ENCODE data around the gene BICRA. TPM values are rescaled to one million over a fixed set of nuclear protein-coding genes. Genes with fewer than 3 reads are reported as not detected.

BICRA gene
- total and polyA plus RNA-seq, 2 of the 8 experiments (the other 6 are each of a cell fraction or from before 2014, with no cell fraction given): 1.5 to 29.2 TPM

GRCh38 chr19:47676811-47677210, 67.9 kb downstream of the BICRA start:
- Histone ChIP-seq H2BK15ac (ENCODE audit: low read length) (no peak overlapping the region), H3K4me2 (ENCODE audit: insufficient read depth in 1 of 2, low read depth in 2 of 2, low read length in 2 of 2) (no peak overlapping the region), H3K4me1 (replicated peaks in 1 of 4; ENCODE audit: control insufficient read depth in 3 of 4, insufficient read depth in 4 of 4, low read length in 3 of 4) (0 out of 7 replicates have a peak, but pooled peaks cover 0 to 2% (median 0%) of the 10 kb centered on the region in 4 experiments), H4K8ac (ENCODE audit: extremely low read depth, insufficient read depth, low read length) (no peak overlapping the region), H2AFZ (ENCODE audit: low read length) (no peak overlapping the region), H3K79me1 (ENCODE audit: low read depth, low read length) (peaks cover 6% of the 10 kb centered on the region), H3K79me2 (ENCODE audit: control insufficient read depth in 1 of 2, insufficient read depth in 2 of 2, low read length in 2 of 2) (no peaks in the 10 kb centered on the region), H3K27me3 (replicated peaks in 1 of 4; ENCODE audit: control insufficient read depth in 3 of 4, extremely low read depth in 1 of 4, insufficient read depth in 3 of 4, low read length in 3 of 4) (no peaks in the 10 kb centered on the region), H3K18ac (ENCODE audit: extremely low read depth, low read length) (no peak overlapping the region), H3K4me3 (ENCODE audit: extremely low read depth in 1 of 4, insufficient read depth in 2 of 4, low read depth in 3 of 4, low read length in 4 of 4) (no peak overlapping the region), H4K91ac (replicated peaks; ENCODE audit: insufficient read length, low read length) (no peak overlapping the region), H3K36me3 (ENCODE audit: control insufficient read depth in 2 of 4, insufficient read depth in 4 of 4, low read length in 3 of 4) (peaks cover 2 to 45% (median 15%) of the 10 kb centered on the region in 4 experiments; a peak in 5 of 8 replicates), H3K9ac (replicated peaks in 1 of 4; ENCODE audit: extremely low read depth in 1 of 4, low read depth in 3 of 4, low read length in 3 of 4) (no peak overlapping the region), H3K27ac (ENCODE audit: low read depth, low read length) (no peak overlapping the region), H4K20me1 (replicated peaks in 1 of 2; ENCODE audit: control insufficient read depth in 1 of 2, insufficient read depth in 2 of 2, low read length in 2 of 2) (peaks cover 6 to 9% of the 10 kb centered on the region in 2 experiments), H2BK5ac (ENCODE audit: low read depth, low read length) (no peak overlapping the region), H3K4ac (replicated peaks; ENCODE audit: insufficient read length, low read depth, low read length) (no peak overlapping the region), H3K23me2 (ENCODE audit: low read depth, low read length) (peaks cover 8% of the 10 kb centered on the region; the same call in 1 of the 2 replicates), H2BK20ac (ENCODE audit: low read length) (no peak overlapping the region), H3K14ac (ENCODE audit: insufficient read length) (no peak overlapping the region), H3K9me3 (ENCODE audit: insufficient read depth in 2 of 2, low read depth in 1 of 2, low read length in 1 of 2) (no peaks in the 10 kb centered on the region; a peak in 1 of 4 replicates), H3K23ac (ENCODE audit: insufficient read length) (no peak overlapping the region), H2BK12ac (ENCODE audit: low read depth, low read length) (no peak overlapping the region), H4K5ac (ENCODE audit: insufficient read length, low read depth, low read length) (no peak overlapping the region), H2AK5ac (ENCODE audit: low read depth, low read length) (no peak overlapping the region), H2BK120ac (replicated peaks; ENCODE audit: low read depth, low read length) (no peak overlapping the region), H3K56ac (replicated peaks; ENCODE audit: insufficient read length, low read depth, low read length) (no peak overlapping the region)
- ChIA-PET POLR2A (ENCODE audit: partially characterized antibody) (interaction anchor here (1.7 kb wide), 1 partner anchor 9 kb away, joined by 6 read pairs; no protein-coding TSS in a partner anchor), CTCF (ENCODE audit: partially characterized antibody) (interaction anchor here (1.1 kb wide), 1 partner anchor 32 kb away, joined by 3 read pairs; no protein-coding TSS in a partner anchor)
- FAIRE-seq (no peak), DNase-seq (ENCODE audit: low read depth in 1 of 2, low spot score in 2 of 2) (no peak)
- 86% methylated on average over 8 of the region's 8 CpGs; no CpG with 5 or more reads in 1 of the 2 experiments for WGBS, 2 experiments (ENCODE audit: extremely low coverage in 1 of 2, insufficient coverage in 1 of 2, insufficient read length in 1 of 2, insufficient replicate concordance in 2 of 2, low coverage in 1 of 2, low lambda C conversion rate in 2 of 2, missing lambda C conversion rate in 1 of 2)
- TF ChIP-seq CHD1 (IDR thresholded peaks at IDR 0.05; ENCODE audit: low read depth, low read length) (no peak), TAF1 (IDR thresholded peaks at IDR 0.05; ENCODE audit: low read depth, low read length) (no peak), SUZ12 (IDR thresholded peaks at IDR 0.05; ENCODE audit: low read length) (no peak), HDAC6 (IDR thresholded peaks at IDR 0.05; ENCODE audit: low read depth, low read length) (no peak), TBP (IDR thresholded peaks at IDR 0.05; ENCODE audit: low read depth, low read length) (no peak), RAD21 (IDR thresholded peaks at IDR 0.05 in 1 of 2, conservative IDR thresholded peaks at IDR 0.05 in 1 of 2; ENCODE audit: low read depth in 2 of 2, low read length in 2 of 2) (no peak), KDM4A (IDR thresholded peaks at IDR 0.05; ENCODE audit: low read depth, low read length, severe bottlenecking) (no peak), NANOG (IDR thresholded peaks at IDR 0.05; ENCODE audit: insufficient read depth, low read depth, low read length, poor library complexity, severe bottlenecking) (no peak), CBX8 (IDR thresholded peaks at IDR 0.05; ENCODE audit: borderline replicate concordance, low read depth, low read length) (no peak), GTF2F1 (IDR thresholded peaks at IDR 0.05; ENCODE audit: borderline replicate concordance, low read depth, low read length) (no peak), RNF2 (IDR thresholded peaks at IDR 0.05; ENCODE audit: borderline replicate concordance, low read depth, low read length, missing control alignments, poor library complexity, severe bottlenecking) (no peak), RXRA (IDR thresholded peaks at IDR 0.05; ENCODE audit: insufficient read depth, low read depth, low read length) (no peak), GABPA (IDR thresholded peaks at IDR 0.05; ENCODE audit: borderline replicate concordance, insufficient read depth, low read length) (no peak)

Measured in H1 (cell line).